Keratinocyte (primary cell): ENCODE results near the gene FICD.

Source experiments
- EZH2 ChIP-seq: IDR thresholded peaks from one replicate; pipeline ENCODE4 v1.6.1; 2012; ENCODE audit warnings: inconsistent platforms, mild to moderate bottlenecking, low read length, moderate library complexity
- TF ChIP-seq, protein P1 (sequence below), 3 experiments: IDR thresholded peaks in 1 of 3; conservative IDR thresholded peaks in 1 of 3; optimal IDR thresholded peaks in 1 of 3; 2 replicates in 2 of 3; 3 replicates in 1 of 3; pipeline versions ENCODE3 to v1.5.1; 2011; ENCODE audit warnings: low read length in 3 of 3, mild to moderate bottlenecking in 3 of 3, moderate library complexity in 2 of 3, control low read depth in 1 of 3, inconsistent platforms in 1 of 3; ENCODE audit not compliant: insufficient read depth in 2 of 3; ENCODE audit errors: extremely low read depth in 1 of 3

DNA sequence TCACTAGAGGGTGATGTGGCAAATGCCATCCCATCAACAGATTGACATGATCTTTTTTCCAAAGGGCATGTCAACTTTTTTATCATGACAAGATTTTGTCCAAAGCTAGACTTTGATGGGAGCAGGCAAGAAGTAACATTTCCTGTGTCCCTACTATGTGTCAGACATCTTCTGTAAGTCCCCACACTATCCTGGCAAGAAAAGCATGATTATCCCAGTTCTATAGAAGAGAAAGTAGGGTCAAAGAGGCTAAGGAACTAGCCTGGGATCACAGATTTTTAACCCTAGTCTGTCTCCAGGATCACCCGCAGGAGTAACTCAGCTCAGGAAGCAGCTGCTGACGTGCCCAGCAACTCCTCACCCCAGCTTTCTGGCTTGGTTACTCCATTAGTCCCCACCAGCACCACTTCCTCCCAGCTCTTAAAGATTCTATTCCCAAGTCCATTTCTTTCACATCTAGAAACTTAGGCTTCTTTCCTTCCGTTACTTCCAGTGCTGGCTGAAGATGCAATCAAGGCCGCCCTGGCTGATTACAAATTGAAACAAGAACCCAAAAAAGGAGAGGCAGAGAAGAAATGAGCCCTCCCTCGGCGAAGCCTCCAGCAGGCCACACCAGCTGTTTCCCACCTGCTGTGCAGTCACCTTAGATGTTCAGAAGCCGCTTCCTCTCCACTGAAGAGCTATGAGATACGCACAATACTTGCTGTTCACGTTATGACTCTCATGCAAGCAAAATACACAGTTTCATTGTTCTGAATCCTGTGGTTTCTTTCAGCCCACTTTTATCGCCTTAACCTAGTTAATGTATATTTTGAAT lies 53.5 kb downstream of the FICD start:
- TF ChIP-seq, protein P1, sequence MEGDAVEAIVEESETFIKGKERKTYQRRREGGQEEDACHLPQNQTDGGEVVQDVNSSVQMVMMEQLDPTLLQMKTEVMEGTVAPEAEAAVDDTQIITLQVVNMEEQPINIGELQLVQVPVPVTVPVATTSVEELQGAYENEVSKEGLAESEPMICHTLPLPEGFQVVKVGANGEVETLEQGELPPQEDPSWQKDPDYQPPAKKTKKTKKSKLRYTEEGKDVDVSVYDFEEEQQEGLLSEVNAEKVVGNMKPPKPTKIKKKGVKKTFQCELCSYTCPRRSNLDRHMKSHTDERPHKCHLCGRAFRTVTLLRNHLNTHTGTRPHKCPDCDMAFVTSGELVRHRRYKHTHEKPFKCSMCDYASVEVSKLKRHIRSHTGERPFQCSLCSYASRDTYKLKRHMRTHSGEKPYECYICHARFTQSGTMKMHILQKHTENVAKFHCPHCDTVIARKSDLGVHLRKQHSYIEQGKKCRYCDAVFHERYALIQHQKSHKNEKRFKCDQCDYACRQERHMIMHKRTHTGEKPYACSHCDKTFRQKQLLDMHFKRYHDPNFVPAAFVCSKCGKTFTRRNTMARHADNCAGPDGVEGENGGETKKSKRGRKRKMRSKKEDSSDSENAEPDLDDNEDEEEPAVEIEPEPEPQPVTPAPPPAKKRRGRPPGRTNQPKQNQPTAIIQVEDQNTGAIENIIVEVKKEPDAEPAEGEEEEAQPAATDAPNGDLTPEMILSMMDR (optimal IDR thresholded peaks at IDR 0.05 in 1 of 3, IDR thresholded peaks at IDR 0.05 in 1 of 3, conservative IDR thresholded peaks at IDR 0.05 in 1 of 3; ENCODE audit: extremely low read depth in 1 of 3, insufficient read depth in 2 of 3, low read length in 3 of 3) = no peak
- no peak for TF ChIP-seq EZH2
